HG02943 (cell line): ENCODE data around the gene SCAP.
"Not testable (repeated sequence)": the region's sequence is repeated elsewhere in the genome, so short reads cannot be mapped to it uniquely, and the experiment has no call there.

Experiments
- ATAC-seq: cut with Tn5 transposase; IDR thresholded peaks from one replicate; pipeline ENCODE4 v1.9.1; 2021; ENCODE audit warnings: mild to moderate bottlenecking, low read depth, moderate library complexity; ENCODE audit not compliant: unreplicated experiment

The SCAP gene

GRCh38 chr3:47370887-47371697, 104.6 kb downstream of the SCAP start:
- ATAC-seq = no peak

GRCh38 chr3:47370020-47370419, 105.7 kb downstream of the SCAP start:
- not testable (repeated sequence) for ATAC-seq

- no peak for ATAC-seq
Observed at GRCh38 chr3:47367631-47368030, 108.1 kb downstream of the SCAP start.

GRCh38 chr3:47366833-47367232, 108.9 kb downstream of the SCAP start:
- ATAC-seq = no peak

- no peak for ATAC-seq
Observed at GRCh38 chr3:47365213-47366153, 110.3 kb downstream of the SCAP start.
